Muscle of leg (tissue), 11 donors: Measurements from ENCODE around the gene PRDM2. TPM values are rescaled to one million over a fixed set of nuclear protein-coding genes. Genes with fewer than 3 reads are reported as not detected.

Experiments used
- DNase-seq: peaks from one replicate; pipeline ENCODE4 v3.0.0; 2013
- H3K27ac ChIP-seq: one replicate; pipeline ENCODE4 v1.5.1; 2013; ENCODE audit warnings: mild to moderate bottlenecking, low read length, control low read depth
- H3K27me3 ChIP-seq: one replicate; pipeline ENCODE4 v1.6.1; 2013; ENCODE audit warnings: low read length; ENCODE audit not compliant: control insufficient read depth, insufficient read depth
- H3K36me3 ChIP-seq: one replicate; pipeline ENCODE4 v1.6.1; 2013; ENCODE audit warnings: low read length; ENCODE audit not compliant: control insufficient read depth, insufficient read depth
- H3K4me1 ChIP-seq: one replicate; pipeline ENCODE4 v1.6.1; 2013; ENCODE audit warnings: low read length; ENCODE audit not compliant: control insufficient read depth, insufficient read depth
- H3K4me3 ChIP-seq: one replicate; pipeline ENCODE4 v1.5.1; 2013; ENCODE audit warnings: low read length, control low read depth
- H3K9me3 ChIP-seq: replicated peaks from 2 replicates; pipeline ENCODE4 v1.6.1; 2013; ENCODE audit warnings: low read depth, low read length; ENCODE audit not compliant: control insufficient read depth
- WGBS: methylation state at CpG from one replicate; pipeline ENCODE4 v1.1.5; 2013; ENCODE audit warnings: missing lambda C conversion rate; ENCODE audit not compliant: insufficient coverage; 5-methylcytosine and 5-hydroxymethylcytosine counted together
- polyA plus RNA-seq, 8 donors: library from polyadenylated mRNA; unstranded; fragments of 120-200 nt; gene quantifications; one replicate each; pipeline versions ENCODE4 v1.2.1 to v1.2.3, GENCODE V29; 2013; ENCODE audit warnings: inconsistent platforms in 1 of 8, low replicate concordance in 1 of 8; ENCODE audit not compliant: insufficient read length in 8 of 8, insufficient read depth in 1 of 8
- total RNA-seq: library from RNA; stranded (reverse); fragments of 120-200 nt; gene quantifications from one replicate; pipeline ENCODE4 v1.2.4, GENCODE V29; 2013

PRDM2 gene
- total and polyA plus RNA-seq, 9 donors = 17.0 to 45.3 (median 36.8) TPM

DNA sequence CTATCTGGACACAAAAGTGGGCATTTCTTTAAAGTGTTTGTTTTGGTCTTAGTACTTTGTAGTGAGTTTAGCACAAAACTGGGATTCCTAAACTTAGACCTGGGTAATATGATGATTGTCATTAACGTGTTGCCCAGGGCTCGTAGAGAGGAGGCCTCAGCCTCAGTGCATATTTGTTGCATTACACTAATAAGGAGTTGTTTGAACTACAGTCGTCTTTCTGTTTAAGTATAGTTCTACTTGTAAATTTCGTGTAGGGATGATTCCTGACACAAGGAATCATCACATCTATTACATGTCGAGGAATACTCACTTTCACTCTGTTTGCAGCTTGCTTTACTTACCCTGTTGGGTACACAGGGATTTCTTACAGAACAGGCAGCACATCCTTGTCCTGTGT lies 85.0 kb downstream of the PRDM2 start:
- no peak for DNase-seq
- Histone ChIP-seq H3K27me3 (no peaks in the 10 kb centered on the region), H3K27ac (no peak overlapping the region), H3K9me3 (no peaks in the 10 kb centered on the region), H3K4me1 (peaks cover 9% of the 10 kb centered on the region), H3K4me3 (no peak overlapping the region), H3K36me3 (peaks cover 41% of the 10 kb centered on the region)
- WGBS = no CpG with 5 or more reads among the region's 5 CpGs

DNA sequence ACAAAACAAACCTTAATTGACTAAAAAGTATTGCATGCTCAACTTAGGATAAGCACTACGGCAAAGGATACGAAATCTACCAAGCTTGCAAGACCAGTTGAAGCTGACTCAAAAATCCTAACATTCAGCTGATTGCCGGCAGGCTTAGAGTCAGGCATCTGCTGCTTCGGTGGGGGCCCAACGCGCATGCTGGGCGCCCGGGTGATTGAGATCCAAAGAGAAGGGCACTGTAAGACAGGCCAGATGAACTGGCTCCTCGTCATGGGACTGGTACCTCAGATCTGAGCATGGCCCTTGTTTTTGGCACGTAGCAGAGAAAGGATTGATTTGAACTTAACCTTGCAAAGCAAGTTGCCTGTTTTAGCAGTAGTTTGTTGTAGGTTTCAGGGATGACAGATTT lies 86.6 kb downstream of the PRDM2 start:
- Histone ChIP-seq H3K27me3 (no peaks in the 10 kb centered on the region), H3K4me3 (no peak overlapping the region), H3K4me1 (peaks cover 7% of the 10 kb centered on the region), H3K36me3 (peaks cover 28% of the 10 kb centered on the region), H3K27ac (no peak overlapping the region), H3K9me3 (no peaks in the 10 kb centered on the region)
- DNase-seq = no peak
- 93% methylated on average over 10 of the region's 10 CpGs for WGBS

DNA sequence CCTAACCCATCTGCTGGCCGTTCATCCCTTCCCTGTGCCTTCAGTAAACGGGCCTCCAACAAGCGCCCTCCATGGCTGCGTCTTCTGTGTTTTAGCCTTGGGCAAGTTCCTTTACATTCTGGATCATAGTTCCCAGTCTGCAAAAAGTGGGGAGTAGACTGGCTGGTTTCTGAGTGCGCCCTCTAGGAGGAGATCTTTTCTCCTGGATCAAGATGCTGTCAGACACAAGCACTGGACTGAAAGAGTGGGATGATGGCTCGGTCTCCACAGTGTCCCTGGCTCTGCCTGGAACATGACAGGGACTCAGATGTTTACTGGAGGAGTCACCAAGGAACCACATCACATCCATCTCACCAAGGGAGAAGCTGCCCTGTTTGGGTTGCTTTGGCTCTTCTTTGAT lies 88.8 kb downstream of the PRDM2 start:
- Histone ChIP-seq H3K4me1 (no peaks in the 10 kb centered on the region), H3K27ac (no peak overlapping the region), H3K9me3 (no peaks in the 10 kb centered on the region), H3K27me3 (no peaks in the 10 kb centered on the region), H3K36me3 (peaks cover 32% of the 10 kb centered on the region), H3K4me3 (no peak overlapping the region)
- WGBS = 100% methylated on average over 1 of the region's 6 CpGs
- DNase-seq = no peak

DNA sequence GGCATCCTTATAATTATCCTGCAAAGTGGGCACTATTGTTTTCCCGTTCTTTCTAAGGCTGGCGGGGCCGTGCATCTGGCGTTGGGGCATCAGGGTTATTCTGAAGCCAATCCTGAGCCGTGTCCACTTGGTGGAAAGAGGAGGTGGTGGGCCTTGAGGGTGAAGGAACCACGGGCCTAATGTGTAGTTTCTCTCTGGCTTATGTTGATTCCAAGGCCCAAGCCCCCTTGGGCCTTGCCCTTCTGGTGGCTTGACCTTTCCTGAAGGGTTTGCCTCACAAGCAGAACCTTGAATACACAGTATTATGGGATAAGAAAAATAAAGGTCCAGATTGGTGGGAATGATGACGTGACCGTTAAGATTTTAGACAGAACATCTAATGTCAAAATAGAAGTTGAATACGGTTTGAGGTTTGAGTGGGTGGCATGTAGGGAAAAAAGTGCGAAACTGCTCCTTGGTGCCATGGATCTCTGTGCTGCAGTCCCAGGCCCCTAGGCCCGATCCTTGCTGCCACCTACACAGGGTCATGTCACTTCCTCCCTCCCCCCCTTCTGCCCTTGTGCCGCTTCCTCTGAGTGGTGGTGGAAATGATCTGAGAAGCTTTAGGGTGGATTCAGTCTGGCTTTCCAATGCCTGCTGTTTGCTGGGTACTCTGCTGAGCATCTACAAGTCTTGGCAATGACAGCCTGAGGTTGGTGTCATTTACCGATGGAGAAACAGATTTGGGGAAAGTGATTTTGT lies 90.5 kb downstream of the PRDM2 start:
- Histone ChIP-seq H3K4me3 (no peak overlapping the region), H3K36me3 (peaks cover 41% of the 10 kb centered on the region), H3K27ac (no peak overlapping the region), H3K4me1 (no peaks in the 10 kb centered on the region), H3K9me3 (no peaks in the 10 kb centered on the region), H3K27me3 (no peaks in the 10 kb centered on the region)
- no peak for DNase-seq
- 83% methylated on average over 9 of the region's 13 CpGs for WGBS

DNA sequence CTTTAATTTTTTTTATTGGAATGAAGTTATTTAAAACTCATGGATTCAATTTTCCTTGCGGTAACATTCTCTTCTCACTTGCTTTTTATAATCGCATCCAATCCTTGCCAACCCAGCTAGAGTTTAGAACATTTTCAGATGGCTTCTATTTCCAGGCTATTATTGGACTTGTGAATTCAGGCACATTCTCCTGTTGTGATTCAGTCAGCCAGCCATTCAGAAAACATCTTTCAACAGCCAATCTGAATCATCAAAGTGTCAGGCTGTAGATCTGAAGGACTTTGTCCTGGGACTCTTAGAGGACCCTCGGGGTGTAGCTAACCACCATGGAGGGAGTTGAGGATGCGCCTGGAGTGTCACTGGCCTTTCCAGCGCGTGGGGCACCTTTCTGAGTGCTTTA lies 92.4 kb downstream of the PRDM2 start:
- no peaks in the 10 kb centered on the region for H3K4me1 ChIP-seq
- 95% methylated on average over 4 of the region's 6 CpGs for WGBS
- H3K4me3 ChIP-seq = no peak overlapping the region
- peak; percentile 48 for DNase-seq
- no peaks in the 10 kb centered on the region for H3K9me3 ChIP-seq
- peaks cover 44% of the 10 kb centered on the region for H3K36me3 ChIP-seq
- H3K27me3 ChIP-seq = no peaks in the 10 kb centered on the region
- no peak overlapping the region for H3K27ac ChIP-seq

DNA sequence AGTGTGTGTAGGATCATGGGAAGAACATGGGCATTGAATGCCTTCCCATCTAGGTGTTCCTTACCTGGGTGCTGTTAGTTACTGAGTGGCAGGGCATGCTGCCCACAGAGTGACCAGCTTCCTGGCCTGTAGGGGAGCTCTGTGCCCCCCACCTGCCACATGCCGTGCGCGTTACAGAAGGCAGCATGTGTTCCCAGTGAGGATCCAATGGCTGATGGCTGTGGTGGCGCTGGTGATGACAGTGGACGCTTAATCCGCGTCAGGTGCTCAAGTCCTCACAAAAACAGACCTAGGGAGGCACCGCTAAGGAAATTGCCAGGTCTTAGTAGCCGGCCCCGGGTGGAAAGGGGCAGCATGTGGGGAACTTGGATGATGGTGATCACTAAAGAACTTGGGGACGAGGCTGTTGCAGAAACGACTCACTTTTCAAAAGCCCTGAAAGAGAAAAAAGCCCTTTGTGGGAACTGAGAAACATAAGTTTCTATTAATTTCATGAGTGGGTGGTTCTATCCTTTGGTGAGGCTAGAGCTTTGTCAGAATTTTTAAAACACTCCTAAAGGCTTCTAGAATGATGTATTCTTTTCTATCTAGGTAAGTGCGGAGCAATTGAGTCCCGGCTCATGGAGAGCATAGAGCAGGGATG lies 93.2 kb downstream of the PRDM2 start:
- Histone ChIP-seq H3K9me3 (no peaks in the 10 kb centered on the region), H3K27ac (no peak overlapping the region), H3K36me3 (peaks cover 43% of the 10 kb centered on the region), H3K4me3 (no peak overlapping the region), H3K4me1 (no peaks in the 10 kb centered on the region), H3K27me3 (no peaks in the 10 kb centered on the region)
- no peak for DNase-seq
- 90% methylated on average over 8 of the region's 14 CpGs for WGBS

DNA sequence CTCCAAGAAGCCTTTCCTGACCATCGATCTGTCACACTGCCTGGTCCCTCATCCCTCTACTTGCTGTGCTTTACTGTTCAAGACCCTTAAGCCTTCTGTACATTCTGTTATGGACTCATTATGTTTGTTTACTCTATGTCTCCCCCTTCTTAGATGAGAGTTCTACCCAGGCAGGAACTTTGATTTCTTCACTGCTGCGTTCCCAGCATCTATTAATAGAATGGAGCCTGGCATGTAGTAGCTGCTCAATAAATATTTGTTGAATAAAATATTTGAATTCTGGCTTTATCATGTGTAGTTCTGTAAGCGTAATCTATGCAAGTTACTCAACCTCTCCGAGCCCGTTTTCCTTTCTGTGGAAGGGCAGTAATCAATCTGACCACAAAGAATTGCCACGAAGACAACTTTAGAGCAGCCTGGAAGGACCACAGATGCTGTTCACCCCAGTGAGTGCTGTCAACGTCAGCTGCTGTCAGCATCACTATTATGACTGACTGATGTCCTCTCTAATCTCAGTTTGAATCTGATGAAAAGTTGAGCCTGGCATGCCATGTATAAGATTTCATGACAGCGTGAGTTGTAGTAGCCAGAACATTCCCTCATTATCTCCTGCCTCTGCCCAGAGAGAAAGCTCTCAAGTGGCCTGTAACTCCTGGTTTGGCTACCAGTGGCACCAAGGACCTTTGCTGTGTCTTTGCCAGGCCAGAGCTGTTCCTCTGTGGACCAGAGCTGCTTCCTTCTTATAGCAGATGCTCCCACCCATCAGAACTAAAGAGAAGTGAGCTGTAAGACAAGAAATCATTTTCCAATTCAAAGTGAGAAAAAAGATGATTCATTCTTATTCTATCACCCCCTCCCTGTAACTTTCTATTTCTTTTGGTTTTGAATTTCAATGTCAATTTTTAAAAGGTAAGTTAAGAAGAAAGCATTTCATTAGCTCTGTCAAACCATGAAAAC lies 94.5 kb downstream of the PRDM2 start:
- 92% methylated on average over 2 of the region's 8 CpGs for WGBS
- Histone ChIP-seq H3K4me3 (no peak overlapping the region), H3K36me3 (peaks cover 37% of the 10 kb centered on the region), H3K27ac (no peak overlapping the region), H3K4me1 (no peaks in the 10 kb centered on the region), H3K27me3 (no peaks in the 10 kb centered on the region), H3K9me3 (no peaks in the 10 kb centered on the region)
- DNase-seq = no peak

DNA sequence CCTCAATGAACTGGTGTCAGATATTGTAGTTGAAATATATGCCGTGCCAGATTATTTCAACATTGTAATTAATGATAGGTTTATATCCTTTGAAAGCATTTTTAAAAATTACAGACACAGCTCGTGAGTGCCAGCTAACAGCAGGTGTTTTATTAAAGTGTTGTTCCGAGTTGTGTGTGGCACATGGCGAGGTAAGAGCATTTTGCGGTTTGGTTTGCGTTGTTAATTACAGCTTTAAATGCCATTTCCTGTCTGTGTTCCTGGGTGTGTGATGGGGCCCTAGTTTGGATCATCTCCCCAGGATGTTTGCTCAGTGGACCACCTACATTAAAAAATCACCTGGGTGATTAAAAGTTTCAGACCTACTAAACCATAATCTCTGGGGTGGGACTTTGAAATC lies 97.4 kb downstream of the PRDM2 start:
- DNase-seq = no peak
- H3K4me3 ChIP-seq = no peak overlapping the region
- no peaks in the 10 kb centered on the region for H3K27me3 ChIP-seq
- peaks cover 30% of the 10 kb centered on the region for H3K36me3 ChIP-seq
- H3K9me3 ChIP-seq = no peaks in the 10 kb centered on the region
- no CpG with 5 or more reads among the region's 6 CpGs for WGBS
- H3K27ac ChIP-seq = no peak overlapping the region
- H3K4me1 ChIP-seq = peaks cover 4% of the 10 kb centered on the region

DNA sequence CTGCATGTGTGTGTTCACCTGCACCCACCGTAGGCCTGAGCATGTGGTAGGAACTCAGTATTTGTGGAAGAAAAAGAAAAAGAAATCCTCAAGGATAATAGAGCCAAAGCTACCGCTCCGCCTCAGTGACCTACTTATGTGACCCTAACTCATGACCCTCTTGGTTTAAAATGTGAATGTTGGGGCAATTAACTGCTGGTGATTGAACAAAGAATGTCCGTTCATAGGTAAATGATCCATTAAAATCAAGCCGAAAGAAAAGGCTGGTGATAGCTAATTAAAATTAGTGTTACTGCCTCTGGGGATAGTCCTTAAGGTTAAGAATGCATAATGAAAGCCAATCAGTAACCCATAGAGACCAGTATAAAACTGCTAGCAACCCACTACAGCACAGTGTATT lies 98.1 kb downstream of the PRDM2 start:
- no peak for DNase-seq
- Histone ChIP-seq H3K27ac (no peak overlapping the region), H3K9me3 (no peaks in the 10 kb centered on the region), H3K36me3 (peaks cover 23% of the 10 kb centered on the region), H3K4me1 (peaks cover 4% of the 10 kb centered on the region), H3K4me3 (no peak overlapping the region), H3K27me3 (no peaks in the 10 kb centered on the region)
- WGBS = no CpG with 5 or more reads among the region's 5 CpGs
